ENCODE data around the gene TCEAL4.

GRCh38 chrX:103565752-103566151 is 19.6 kb upstream of the TCEAL4 start:
- TF ChIP-seq POLR2A (IDR thresholded peaks at IDR 0.05) (no peak), CTCF (IDR thresholded peaks at IDR 0.05) (no peak), POLR2AphosphoS5 (IDR thresholded peaks at IDR 0.05) (no peak)
